Lower leg skin (tissue), 3 donors: ENCODE measurements around the gene TCOF1.

Experiments used
- CTCF ChIP-seq, 3 donors: fragments of 450-650 bp; IDR thresholded peaks; one replicate each; pipeline ENCODE4 v1.5.1; 2016; ENCODE audit warnings: antibody characterized with exemption in 3 of 3, mild to moderate bottlenecking in 3 of 3, moderate library complexity in 2 of 3
- POLR2A ChIP-seq, 2 donors: fragments of 450-650 bp; IDR thresholded peaks; one replicate each; pipeline ENCODE4 v1.6.1; 2016 to 2017; ENCODE audit warnings: antibody characterized with exemption in 2 of 2, mild to moderate bottlenecking in 1 of 2, moderate library complexity in 1 of 2

- TF ChIP-seq POLR2A (IDR thresholded peaks at IDR 0.05) (no peak), CTCF (IDR thresholded peaks at IDR 0.05) (no peak)
These were observed 15.5 kb upstream of the TCOF1 start for GRCh38 chr5:150341989-150342388.
